Mammary epithelial cell (primary cell): ENCODE measurements around the gene TNNT3.

Experiments used
- CTCF ChIP-seq, 2 donors: IDR thresholded peaks in 1 of 2; conservative IDR thresholded peaks in 1 of 2; 2 replicates each; pipeline ENCODE4 v1.5.1; 2011 to 2012; ENCODE audit warnings: inconsistent platforms in 2 of 2, low read length in 2 of 2, mild to moderate bottlenecking in 2 of 2, control low read depth in 1 of 2, low read depth in 1 of 2; ENCODE audit not compliant: insufficient read depth in 1 of 2; ENCODE audit errors: extremely low read depth in 1 of 2
- EZH2 ChIP-seq: IDR thresholded peaks from 2 replicates; pipeline ENCODE4 v1.6.1; 2012; ENCODE audit warnings: low read length, inconsistent platforms, borderline replicate concordance

GRCh38 chr11:1909524-1909923 is 10.0 kb upstream of the TNNT3 start:
- TF ChIP-seq CTCF (conservative IDR thresholded peaks at IDR 0.05 in 1 of 2, IDR thresholded peaks at IDR 0.05 in 1 of 2; ENCODE audit: extremely low read depth in 1 of 2, insufficient read depth in 1 of 2, low read depth in 1 of 2, low read length in 2 of 2): no peak
- no peak for TF ChIP-seq EZH2
